ENCODE data around the gene ST3GAL4.
"Not testable (repeated sequence)": the region's sequence is repeated elsewhere in the genome, so short reads cannot be mapped to it uniquely, and the experiment has no call there.

ST3GAL4 gene

DNA sequence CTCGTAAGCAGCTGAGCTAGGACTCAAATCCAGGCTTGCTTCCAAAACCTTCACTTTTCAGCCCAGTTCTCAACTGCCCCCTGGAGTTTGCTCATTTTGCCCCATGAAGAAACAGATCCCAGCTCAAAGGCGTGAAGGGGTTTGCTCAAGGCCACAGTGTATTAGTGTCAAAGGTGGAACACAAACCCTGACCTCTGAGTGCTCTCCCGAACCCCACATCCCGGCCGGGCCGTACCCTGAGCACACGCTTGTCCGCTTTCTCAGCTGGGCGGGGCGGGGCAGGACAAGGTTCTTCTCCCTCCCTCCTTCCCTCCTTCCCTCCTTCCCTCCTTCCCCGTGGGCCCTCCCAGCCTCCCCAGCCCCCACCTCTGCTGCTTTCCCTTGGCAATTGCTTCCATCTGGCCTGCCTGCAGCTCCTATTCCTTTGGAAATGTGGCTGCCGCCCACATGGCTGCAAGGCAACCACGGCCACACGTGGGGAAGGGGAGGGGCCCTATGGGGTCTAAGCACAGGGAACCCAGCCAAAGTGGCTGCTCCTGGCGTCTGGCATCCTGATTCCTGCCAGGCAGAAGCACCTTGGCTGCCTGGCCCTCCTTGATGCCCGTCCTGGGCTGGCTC is 4.1 kb downstream of the ST3GAL4 start:
- H3K4me3 ChIP-seq (ENCODE audit: low read depth, low read length), result no peak overlapping the region
- TF ChIP-seq, protein P1, sequence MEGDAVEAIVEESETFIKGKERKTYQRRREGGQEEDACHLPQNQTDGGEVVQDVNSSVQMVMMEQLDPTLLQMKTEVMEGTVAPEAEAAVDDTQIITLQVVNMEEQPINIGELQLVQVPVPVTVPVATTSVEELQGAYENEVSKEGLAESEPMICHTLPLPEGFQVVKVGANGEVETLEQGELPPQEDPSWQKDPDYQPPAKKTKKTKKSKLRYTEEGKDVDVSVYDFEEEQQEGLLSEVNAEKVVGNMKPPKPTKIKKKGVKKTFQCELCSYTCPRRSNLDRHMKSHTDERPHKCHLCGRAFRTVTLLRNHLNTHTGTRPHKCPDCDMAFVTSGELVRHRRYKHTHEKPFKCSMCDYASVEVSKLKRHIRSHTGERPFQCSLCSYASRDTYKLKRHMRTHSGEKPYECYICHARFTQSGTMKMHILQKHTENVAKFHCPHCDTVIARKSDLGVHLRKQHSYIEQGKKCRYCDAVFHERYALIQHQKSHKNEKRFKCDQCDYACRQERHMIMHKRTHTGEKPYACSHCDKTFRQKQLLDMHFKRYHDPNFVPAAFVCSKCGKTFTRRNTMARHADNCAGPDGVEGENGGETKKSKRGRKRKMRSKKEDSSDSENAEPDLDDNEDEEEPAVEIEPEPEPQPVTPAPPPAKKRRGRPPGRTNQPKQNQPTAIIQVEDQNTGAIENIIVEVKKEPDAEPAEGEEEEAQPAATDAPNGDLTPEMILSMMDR (conservative IDR thresholded peaks at IDR 0.05; ENCODE audit: low read depth, low read length), result peak; percentile 66
- peak; percentile 83 for DNase-seq (ENCODE audit: low read depth)

DNA sequence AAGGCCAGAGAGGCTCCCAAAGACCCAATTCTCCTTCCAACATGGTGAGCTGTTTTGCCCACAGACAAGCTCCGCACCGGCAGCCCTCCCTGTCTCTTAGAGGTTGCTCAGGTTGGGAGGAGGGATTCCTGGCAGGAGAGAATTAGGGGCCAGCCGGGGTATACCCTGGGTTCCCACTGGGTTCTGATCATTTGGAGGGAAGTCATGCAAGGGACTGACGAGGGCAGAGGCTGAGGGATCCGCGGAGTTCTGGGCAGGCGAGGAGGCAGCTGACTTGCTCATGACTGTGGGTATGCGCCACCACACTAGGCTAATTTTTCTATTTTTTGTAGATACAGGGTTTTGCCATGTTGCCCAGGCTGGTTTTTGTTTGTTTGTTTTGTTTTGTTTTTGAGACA is 4.6 kb downstream of the ST3GAL4 start:
- H3K4me3 ChIP-seq (ENCODE audit: low read depth, low read length), result no peak overlapping the region
- TF ChIP-seq, protein P1 (conservative IDR thresholded peaks at IDR 0.05; ENCODE audit: low read depth, low read length), result no peak
- no peak for DNase-seq (ENCODE audit: low read depth)

DNA sequence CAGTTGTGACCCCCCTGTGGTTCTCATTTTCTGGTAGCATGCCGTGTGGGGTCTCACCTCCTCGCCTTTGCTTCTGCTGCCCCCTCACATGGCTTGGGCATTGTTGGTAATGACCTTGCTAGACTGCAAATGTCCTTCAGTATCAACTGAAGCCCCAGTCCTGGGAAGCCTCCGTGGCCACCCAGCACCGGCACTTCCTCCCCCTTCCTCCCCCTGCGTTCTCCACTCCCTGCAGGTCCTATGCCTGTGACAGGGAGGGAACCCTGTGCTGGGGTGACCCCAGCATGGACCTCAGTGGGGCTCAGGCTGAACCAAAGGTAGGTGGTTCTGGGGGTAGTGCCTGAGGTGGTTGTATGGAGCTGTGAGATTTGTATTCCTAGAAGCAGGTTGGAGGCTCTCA is 5.9 kb downstream of the ST3GAL4 start:
- DNase-seq (ENCODE audit: low read depth), result no peak
- TF ChIP-seq, protein P1 (conservative IDR thresholded peaks at IDR 0.05; ENCODE audit: low read depth, low read length), result no peak
- no peak overlapping the region for H3K4me3 ChIP-seq (ENCODE audit: low read depth, low read length)

DNA sequence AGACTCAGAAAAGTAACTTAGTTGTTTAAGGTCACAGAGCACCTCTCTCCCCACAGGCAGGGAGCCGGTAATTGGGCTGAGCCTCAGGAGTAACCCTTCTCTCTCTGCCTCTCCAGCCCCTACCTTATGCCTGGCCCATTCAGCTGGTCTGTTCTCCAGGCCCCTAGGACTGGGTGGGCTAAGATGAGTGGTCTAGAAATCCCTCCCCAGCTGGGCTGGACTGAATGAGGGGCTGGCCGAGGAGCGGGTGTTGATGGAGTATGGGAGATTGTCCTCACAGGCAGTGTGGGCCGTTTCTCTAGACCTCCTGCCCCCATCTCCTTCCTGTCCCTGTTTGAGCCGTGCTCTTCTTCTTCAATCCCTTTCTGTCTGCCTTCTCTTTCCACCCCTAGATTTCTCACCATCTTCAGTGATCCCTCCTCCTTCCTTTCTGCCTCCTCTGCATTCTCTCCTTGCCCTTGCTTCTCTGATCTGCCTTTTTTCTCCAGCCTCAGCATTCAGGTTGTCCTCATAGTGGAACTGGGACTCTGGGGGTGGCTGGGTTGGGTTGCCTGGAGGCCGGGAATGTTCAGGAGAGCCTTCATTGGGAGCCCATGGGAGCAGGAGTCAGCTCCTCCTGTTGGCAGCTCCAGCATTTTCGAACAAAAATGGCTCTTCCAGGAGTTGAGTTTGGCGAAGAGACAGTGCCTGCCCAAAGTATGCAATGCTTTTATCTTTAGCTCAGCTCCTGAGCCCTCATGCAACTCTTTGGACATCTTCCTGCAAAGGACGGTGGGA is 7.6 kb downstream of the ST3GAL4 start:
- DNase-seq (ENCODE audit: low read depth), result no peak
- H3K4me3 ChIP-seq (ENCODE audit: low read depth, low read length), result no peak overlapping the region
- TF ChIP-seq, protein P1 (conservative IDR thresholded peaks at IDR 0.05; ENCODE audit: low read depth, low read length), result no peak

DNA sequence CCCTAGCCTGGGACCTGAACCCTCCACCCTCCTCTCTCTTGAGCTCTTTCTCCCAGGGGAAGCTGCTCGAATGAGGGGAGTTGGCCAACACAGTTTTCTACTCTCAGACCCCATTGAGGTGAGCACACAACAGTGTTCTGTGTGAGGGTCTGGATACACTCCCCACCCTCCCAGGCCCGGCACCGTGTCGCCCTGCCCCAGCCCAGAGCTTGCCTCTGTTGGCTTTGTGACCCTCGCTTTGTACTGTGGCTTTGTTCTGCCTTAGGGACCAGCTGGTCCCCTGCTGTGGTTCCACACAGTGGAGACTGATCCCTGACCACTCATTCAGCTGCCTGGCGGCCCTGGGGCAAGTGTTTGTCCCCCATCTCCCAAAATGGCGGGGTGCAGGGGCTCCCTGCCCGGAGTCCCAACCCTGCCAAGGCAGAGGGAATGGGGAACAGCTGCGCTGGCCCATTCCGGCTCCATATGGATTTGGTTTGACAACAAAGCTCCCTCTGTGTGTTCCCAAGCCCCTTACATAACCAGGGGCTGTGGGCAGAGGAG is 8.3 kb downstream of the ST3GAL4 start:
- DNase-seq (ENCODE audit: low read depth), result no peak
- H3K4me3 ChIP-seq (ENCODE audit: low read depth, low read length), result no peak overlapping the region
- TF ChIP-seq, protein P1 (conservative IDR thresholded peaks at IDR 0.05; ENCODE audit: low read depth, low read length), result no peak

DNA sequence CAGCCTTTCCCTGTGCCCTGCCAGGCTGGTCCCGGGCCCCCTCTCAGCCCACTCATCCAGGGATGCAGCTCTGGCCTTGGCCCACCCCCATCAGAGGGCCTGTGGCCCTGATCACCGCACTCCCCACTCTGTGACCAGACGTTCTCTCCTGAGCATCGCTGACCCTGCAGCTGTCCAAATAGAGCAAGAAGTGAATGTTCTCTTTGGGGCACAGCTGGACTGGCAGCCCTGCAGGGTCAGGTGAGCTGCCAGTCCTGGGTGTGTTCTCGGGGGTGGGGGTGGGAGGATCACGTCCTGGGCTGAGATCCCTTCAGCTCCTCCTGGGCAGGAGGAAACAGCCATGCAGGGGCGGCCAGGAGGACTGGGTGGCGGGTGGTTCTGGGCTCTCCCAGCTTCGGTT is 9.2 kb downstream of the ST3GAL4 start:
- not testable (repeated sequence) for DNase-seq (ENCODE audit: low read depth); H3K4me3 ChIP-seq (ENCODE audit: low read depth, low read length)

DNA sequence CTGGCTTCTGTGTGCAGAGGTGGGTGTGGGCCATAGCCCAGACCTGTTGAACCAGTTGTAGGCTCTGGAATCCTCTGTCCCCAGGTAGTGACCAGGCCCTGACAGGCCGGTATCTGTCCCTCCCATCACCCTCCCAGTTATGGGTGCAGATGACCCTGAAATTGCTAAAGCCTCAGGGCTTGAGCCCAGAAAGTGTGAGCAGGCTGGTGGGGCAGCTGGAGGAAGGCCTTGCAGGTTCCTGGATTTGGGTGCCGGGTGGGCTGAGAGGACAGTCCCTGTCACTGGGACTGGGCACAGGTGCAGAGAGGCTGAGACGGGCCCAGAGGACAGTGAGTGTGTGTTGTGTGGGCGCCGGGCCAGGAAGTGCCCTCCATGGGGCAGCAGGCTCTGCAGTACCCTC is 10.0 kb downstream of the ST3GAL4 start:
- not testable (repeated sequence) for H3K4me3 ChIP-seq (ENCODE audit: low read depth, low read length); DNase-seq (ENCODE audit: low read depth)
